GM12864 (cell line): ENCODE results near the gene CCR5AS.

Source experiments
- DNase-seq: peaks from one replicate; pipeline ENCODE4 v3.0.0-alpha.2; 2011; ENCODE audit warnings: low read depth
- H3K4me3 ChIP-seq: 2 replicates; pipeline ENCODE4 v1.5.1; 2011; ENCODE audit warnings: mild to moderate bottlenecking, low read depth, low read length, control low read depth
- TF ChIP-seq, protein P1 (sequence below): IDR thresholded peaks from 2 replicates; pipeline ENCODE4 v1.5.1; 2011; ENCODE audit warnings: low read depth, mild to moderate bottlenecking, moderate library complexity, low read length, control low read depth, inconsistent platforms; ENCODE audit errors: missing control alignments

Gene CCR5AS

DNA sequence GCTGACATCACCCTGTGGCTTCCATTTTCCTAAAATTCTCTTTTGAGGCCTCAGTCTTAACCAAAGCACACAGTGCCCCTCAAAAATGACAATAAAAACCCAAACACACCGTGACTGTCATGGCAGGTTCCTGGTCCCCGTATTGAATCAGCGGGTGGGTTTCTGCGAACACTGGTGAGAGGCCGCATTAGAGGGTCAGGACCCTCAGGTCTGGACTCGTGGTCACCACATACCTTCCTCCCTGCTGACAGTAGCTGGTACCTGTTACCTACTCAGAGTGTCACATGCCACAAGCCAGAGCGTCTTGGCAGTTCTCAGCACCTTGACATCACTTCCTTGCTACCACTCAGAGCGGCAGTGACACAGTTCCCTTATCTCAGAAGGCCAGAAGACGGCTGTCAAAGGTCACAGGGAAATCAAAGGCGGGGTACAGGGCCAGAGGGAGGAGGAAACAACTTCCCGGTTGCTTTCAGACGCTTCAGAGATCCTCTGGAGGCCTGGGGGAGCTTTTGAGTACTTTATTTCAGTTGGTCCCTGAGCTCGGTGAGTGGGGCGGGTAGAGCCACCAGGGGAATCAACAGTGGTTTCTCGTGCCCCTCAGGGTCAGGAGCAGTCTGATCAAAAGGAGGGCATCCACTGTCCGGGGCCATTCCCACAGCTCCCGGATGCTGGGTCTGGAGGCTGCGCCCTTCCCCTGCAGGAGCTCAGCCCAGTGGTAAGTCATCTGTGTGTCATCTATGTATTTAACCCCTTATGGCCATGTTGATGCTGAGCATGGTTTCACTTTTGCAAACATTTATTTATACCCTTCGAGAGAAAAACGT is at the start of gene CCR5AS, which contains the start of gene CCRL2:
Gene CCR5AS (minus strand): TSS at position 279 of the 824 bp plus-strand sequence.
Gene CCRL2 (plus strand): TSS at position 472 of the 824 bp plus-strand sequence. CDS start 821 bp downstream, outside the sequence.
- DNase-seq = no peak
- H3K4me3 ChIP-seq = peak within 1 kb of the TSS; percentile 39
- TF ChIP-seq, protein P1, sequence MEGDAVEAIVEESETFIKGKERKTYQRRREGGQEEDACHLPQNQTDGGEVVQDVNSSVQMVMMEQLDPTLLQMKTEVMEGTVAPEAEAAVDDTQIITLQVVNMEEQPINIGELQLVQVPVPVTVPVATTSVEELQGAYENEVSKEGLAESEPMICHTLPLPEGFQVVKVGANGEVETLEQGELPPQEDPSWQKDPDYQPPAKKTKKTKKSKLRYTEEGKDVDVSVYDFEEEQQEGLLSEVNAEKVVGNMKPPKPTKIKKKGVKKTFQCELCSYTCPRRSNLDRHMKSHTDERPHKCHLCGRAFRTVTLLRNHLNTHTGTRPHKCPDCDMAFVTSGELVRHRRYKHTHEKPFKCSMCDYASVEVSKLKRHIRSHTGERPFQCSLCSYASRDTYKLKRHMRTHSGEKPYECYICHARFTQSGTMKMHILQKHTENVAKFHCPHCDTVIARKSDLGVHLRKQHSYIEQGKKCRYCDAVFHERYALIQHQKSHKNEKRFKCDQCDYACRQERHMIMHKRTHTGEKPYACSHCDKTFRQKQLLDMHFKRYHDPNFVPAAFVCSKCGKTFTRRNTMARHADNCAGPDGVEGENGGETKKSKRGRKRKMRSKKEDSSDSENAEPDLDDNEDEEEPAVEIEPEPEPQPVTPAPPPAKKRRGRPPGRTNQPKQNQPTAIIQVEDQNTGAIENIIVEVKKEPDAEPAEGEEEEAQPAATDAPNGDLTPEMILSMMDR = no peak

DNA sequence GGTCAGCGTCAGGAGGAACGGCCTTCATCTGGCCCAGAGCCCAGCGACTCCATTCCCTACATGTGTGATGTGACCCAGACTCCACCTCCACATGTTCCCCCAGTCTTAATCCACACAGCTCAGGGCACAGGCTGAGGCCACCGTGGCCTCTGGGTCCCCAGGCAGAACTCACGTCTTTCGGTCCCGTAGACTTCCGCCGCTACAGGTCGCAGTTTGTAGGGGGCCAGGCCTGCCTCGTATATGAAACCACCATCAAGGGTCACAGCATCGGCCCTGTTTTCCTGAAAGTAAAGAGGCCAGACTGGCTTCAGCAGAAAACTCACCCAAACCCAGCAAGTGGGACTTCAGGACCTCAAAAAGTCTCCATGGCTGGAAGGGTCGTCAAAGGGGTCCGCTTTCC is 49.3 kb upstream of the CCR5AS start:
- DNase-seq = no peak
- TF ChIP-seq, protein P1 = no peak
- H3K4me3 ChIP-seq = no peak overlapping the region

DNA sequence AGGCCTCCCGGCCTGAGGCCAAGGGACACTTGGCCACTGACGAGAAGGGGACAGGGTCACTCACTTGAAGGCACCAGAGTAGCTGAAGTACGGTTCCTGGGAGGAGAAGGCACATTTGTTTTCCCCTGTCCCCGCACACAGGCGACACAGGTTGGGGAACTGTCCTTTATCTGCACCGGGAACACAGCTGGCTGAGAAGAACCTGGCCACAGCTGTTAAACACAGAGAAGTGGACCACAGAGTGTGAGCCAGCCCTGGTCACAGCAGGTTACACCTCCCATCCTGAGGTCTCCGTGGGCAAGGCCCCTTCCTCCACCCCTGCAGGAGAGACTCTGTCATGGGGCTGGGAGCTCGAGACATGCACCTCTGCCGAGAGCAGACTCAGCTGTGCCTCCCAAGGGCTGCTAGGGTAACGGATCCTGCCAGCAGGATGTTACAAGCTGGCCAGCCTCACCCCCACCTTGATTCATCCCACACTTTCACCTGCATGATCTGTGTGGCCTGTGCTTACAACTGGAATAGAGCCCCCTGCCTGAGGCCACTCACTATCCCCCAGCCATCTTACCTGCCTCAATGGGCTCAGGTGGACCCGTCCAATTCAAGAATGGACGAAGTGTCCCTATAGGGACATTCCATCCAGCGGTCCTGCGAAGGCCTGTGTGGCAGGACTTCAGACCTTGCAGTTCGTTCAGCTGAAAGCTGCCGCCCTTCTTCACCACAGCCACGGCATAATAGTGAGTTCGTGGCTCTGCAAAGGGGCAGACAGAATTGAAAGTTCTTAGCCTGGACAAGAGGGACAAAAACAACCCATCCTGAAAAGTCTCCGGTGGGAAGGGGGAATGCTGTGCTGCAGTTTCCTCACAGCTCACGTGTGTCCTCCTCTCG is 48.6 kb upstream of the CCR5AS start:
- no peak for DNase-seq
- H3K4me3 ChIP-seq = no peak overlapping the region
- TF ChIP-seq, protein P1 = no peak

DNA sequence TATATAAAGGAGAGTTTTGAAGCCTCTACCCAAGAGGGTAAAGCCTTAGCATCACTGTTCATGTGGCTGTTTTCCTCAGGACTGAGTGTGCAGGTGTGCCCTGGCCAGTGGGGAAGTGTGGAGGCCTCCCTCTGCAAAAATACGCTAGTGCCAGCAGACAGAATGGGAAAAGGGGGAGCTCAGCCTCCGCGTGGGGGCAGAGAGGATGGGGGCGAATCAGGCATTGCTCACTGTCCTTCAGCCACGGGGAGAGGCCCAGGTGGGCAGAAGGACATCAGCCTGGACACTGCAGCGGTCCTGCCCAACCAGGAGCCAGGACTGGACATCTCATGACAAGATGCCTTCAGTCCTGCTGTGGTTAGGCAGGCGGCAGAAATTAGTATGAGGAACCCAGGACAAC is 47.7 kb upstream of the CCR5AS start:
- TF ChIP-seq, protein P1 = no peak
- no peak overlapping the region for H3K4me3 ChIP-seq
- no peak for DNase-seq

DNA sequence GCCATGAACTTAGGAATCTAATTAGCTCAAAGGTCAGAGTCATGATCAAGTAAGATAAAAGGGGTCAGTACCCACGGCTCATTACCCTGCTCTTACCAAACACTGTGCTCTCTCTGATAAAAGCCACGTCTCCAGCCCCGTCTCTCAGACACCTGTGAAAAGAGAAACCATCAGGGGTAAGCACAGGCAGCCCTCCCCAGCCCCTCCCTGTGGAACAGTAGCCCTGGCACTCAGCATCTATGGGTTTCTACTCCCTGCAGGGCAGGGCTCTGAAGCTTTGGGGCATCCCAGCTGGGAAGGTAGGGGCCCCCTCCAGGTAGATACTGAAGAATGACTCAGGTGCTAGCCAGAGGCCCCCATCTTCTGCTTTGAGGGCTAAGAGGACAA is 47.3 kb upstream of the CCR5AS start:
- no peak for DNase-seq
- no peak overlapping the region for H3K4me3 ChIP-seq
- TF ChIP-seq, protein P1 = no peak

DNA sequence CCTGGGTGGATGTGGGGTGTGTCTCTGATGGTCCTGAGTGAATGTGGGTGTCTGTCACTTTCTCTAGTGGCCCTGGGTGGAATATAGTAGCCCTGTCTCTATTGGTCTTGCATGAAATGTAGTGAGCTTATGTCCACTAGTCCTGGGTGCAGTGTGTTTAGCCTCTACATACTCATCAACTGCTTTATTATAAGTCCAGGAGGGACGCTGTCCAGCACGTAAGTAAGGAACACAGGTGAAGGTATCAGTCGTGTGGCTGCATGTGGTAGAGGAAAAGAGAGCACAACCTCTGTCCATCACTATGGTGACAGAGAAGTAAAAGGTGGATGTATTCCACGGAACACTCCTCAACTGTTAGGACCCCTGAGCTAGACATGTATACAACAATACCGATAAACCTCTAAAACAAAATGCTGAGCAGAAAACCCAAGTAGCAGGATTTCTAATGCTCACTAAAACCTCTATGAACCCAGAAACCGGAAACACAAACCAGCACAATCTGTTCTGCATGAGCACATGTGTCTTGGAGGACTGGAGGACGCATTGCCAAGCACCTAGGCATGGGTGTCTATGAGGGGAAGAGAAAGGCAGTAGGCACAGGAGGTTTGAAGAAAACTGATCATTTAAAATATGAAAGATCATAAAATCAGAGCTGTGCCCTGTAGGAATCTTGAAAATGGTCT is 46.8 kb upstream of the CCR5AS start:
- TF ChIP-seq, protein P1 = no peak
- no peak for DNase-seq
- H3K4me3 ChIP-seq = no peak overlapping the region
